Progenitor cell of endocrine pancreas (in vitro differentiated cells): ENCODE measurements around the gene NT5DC2. TPM values are rescaled to one million over a fixed set of nuclear protein-coding genes. Genes with fewer than 3 reads are reported as not detected.

Experiments used
- DNase-seq: peaks from one replicate; pipeline ENCODE4 v3.0.0; 2021; ENCODE audit warnings: low spot score; ENCODE audit not compliant: unreplicated experiment
- H3K27ac Mint-ChIP-seq: 2 replicates; pipeline ENCODE4 v1.8.0; 2021; ENCODE audit warnings: mild to moderate bottlenecking, moderate library complexity, mixed read lengths
- H3K27me3 Mint-ChIP-seq: 2 replicates; pipeline ENCODE4 v1.8.0; 2021; ENCODE audit warnings: mixed read lengths
- H3K36me3 Mint-ChIP-seq: 2 replicates; pipeline ENCODE4 v1.8.0; 2022; ENCODE audit warnings: mixed read lengths; ENCODE audit not compliant: insufficient read depth
- H3K4me1 Mint-ChIP-seq: 2 replicates; pipeline ENCODE4 v1.8.0; 2021; ENCODE audit warnings: low read depth, mixed read lengths
- H3K4me3 Mint-ChIP-seq: 2 replicates; pipeline ENCODE4 v1.8.0; 2021; ENCODE audit warnings: low read depth, mild to moderate bottlenecking, moderate library complexity, mixed read lengths
- H3K9me3 Mint-ChIP-seq: 2 replicates; pipeline ENCODE4 v1.8.0; 2021; ENCODE audit warnings: low read depth, mixed read lengths
- CTCF ChIP-seq: fragments of 200-600 bp; sonication (generic); IDR thresholded peaks from one replicate; pipeline ENCODE4 v1.5.0; 2021; ENCODE audit warnings: antibody characterized with exemption, mild to moderate bottlenecking; ENCODE audit not compliant: unreplicated experiment
- total RNA-seq: library from RNA; stranded (reverse); gene quantifications from 2 replicates; pipeline ENCODE4 v1.2.1, GENCODE V29; 2021

Gene NT5DC2
- total RNA-seq, 1 donor from 2014 or later: 269 TPM

- no peak for TF ChIP-seq CTCF
- Mint-ChIP-seq H3K36me3 (peaks cover 4% of the 10 kb centered on the region), H3K4me1 (peaks cover 3% of the 10 kb centered on the region), H3K9me3 (no peaks in the 10 kb centered on the region), H3K4me3 (no peak overlapping the region), H3K27me3 (peaks cover 6% of the 10 kb centered on the region), H3K27ac (no peak overlapping the region)
- DNase-seq: no peak
Observed at GRCh38 chr3:52519445-52520140, 14.1 kb downstream of the NT5DC2 start.

- Mint-ChIP-seq H3K4me3 (no peak overlapping the region), H3K36me3 (no peaks in the 10 kb centered on the region), H3K9me3 (no peaks in the 10 kb centered on the region), H3K27me3 (peaks cover 6% of the 10 kb centered on the region), H3K27ac (no peak overlapping the region), H3K4me1 (peaks cover 3% of the 10 kb centered on the region)
- DNase-seq: no peak
- TF ChIP-seq CTCF: no peak
Observed at GRCh38 chr3:52518723-52519444, 14.8 kb downstream of the NT5DC2 start.

GRCh38 chr3:52517796-52518722, 15.6 kb downstream of the NT5DC2 start:
- Mint-ChIP-seq H3K36me3 (no peaks in the 10 kb centered on the region), H3K27ac (no peak overlapping the region), H3K4me1 (peaks cover 3% of the 10 kb centered on the region), H3K4me3 (no peak overlapping the region), H3K27me3 (peaks cover 6% of the 10 kb centered on the region), H3K9me3 (no peaks in the 10 kb centered on the region)
- no peak for TF ChIP-seq CTCF
- no peak for DNase-seq

- H3K36me3 Mint-ChIP-seq: no peaks in the 10 kb centered on the region
- no peaks in the 10 kb centered on the region for H3K9me3 Mint-ChIP-seq
- no peak overlapping the region for H3K4me3 Mint-ChIP-seq
- peaks cover 6% of the 10 kb centered on the region for H3K27me3 Mint-ChIP-seq
- no peak for DNase-seq
- no peak for TF ChIP-seq CTCF
- H3K27ac Mint-ChIP-seq: no peak overlapping the region
- H3K4me1 Mint-ChIP-seq: peaks cover 3% of the 10 kb centered on the region
Observed at GRCh38 chr3:52516509-52517195, 17.0 kb downstream of the NT5DC2 start.
